ENCODE measurements around the gene KRT74. TPM values are rescaled to one million over a fixed set of nuclear protein-coding genes. Genes with fewer than 3 reads are reported as not detected.

The KRT74 gene
- total RNA-seq, 1 experiment from 2014 or later: not detected

DNA sequence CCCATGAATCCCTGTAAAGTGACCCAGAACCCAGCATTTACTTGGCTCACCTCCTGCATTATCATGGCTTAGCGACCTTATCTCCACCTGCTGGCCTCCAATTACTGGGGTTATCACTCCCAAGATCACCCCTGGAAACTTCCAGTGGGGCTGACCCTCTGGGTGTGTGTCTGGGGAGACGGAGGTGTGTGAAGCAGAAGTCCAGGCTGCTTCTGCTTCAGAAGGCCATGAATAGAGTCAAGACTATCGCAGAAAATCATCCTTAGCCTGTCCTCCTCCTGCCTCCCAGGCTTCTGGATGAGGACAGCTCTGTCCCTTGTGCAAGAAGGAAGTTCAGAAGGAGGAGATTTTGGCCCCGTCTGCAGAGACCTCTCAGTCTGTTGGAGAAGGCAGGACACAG, 28.0 kb upstream of the KRT74 start:
- BruUV-seq (replicated peaks): no TSS peak
- POLR2A ChIA-PET: no interaction called here
- no peak overlapping the region for H3K4me3 ChIP-seq (ENCODE audit: low read depth in 2 of 2, low read length in 2 of 2)
- TF ChIP-seq POLR2AphosphoS5 (IDR thresholded peaks at IDR 0.05; ENCODE audit: low read depth, low read length): no peak
- TF ChIP-seq, protein P1, sequence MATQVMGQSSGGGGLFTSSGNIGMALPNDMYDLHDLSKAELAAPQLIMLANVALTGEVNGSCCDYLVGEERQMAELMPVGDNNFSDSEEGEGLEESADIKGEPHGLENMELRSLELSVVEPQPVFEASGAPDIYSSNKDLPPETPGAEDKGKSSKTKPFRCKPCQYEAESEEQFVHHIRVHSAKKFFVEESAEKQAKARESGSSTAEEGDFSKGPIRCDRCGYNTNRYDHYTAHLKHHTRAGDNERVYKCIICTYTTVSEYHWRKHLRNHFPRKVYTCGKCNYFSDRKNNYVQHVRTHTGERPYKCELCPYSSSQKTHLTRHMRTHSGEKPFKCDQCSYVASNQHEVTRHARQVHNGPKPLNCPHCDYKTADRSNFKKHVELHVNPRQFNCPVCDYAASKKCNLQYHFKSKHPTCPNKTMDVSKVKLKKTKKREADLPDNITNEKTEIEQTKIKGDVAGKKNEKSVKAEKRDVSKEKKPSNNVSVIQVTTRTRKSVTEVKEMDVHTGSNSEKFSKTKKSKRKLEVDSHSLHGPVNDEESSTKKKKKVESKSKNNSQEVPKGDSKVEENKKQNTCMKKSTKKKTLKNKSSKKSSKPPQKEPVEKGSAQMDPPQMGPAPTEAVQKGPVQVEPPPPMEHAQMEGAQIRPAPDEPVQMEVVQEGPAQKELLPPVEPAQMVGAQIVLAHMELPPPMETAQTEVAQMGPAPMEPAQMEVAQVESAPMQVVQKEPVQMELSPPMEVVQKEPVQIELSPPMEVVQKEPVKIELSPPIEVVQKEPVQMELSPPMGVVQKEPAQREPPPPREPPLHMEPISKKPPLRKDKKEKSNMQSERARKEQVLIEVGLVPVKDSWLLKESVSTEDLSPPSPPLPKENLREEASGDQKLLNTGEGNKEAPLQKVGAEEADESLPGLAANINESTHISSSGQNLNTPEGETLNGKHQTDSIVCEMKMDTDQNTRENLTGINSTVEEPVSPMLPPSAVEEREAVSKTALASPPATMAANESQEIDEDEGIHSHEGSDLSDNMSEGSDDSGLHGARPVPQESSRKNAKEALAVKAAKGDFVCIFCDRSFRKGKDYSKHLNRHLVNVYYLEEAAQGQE (IDR thresholded peaks at IDR 0.05; ENCODE audit: insufficient read depth in 1 of 2, low read depth in 2 of 2, low read length in 1 of 2): no peak
- no peak for TF ChIP-seq SIN3A (IDR thresholded peaks at IDR 0.05; ENCODE audit: borderline replicate concordance, insufficient read depth, low read depth, low read length)
- TF ChIP-seq TCF7L2 (IDR thresholded peaks at IDR 0.05; ENCODE audit: low read depth, low read length): no peak
- TF ChIP-seq, protein P2, sequence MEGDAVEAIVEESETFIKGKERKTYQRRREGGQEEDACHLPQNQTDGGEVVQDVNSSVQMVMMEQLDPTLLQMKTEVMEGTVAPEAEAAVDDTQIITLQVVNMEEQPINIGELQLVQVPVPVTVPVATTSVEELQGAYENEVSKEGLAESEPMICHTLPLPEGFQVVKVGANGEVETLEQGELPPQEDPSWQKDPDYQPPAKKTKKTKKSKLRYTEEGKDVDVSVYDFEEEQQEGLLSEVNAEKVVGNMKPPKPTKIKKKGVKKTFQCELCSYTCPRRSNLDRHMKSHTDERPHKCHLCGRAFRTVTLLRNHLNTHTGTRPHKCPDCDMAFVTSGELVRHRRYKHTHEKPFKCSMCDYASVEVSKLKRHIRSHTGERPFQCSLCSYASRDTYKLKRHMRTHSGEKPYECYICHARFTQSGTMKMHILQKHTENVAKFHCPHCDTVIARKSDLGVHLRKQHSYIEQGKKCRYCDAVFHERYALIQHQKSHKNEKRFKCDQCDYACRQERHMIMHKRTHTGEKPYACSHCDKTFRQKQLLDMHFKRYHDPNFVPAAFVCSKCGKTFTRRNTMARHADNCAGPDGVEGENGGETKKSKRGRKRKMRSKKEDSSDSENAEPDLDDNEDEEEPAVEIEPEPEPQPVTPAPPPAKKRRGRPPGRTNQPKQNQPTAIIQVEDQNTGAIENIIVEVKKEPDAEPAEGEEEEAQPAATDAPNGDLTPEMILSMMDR (IDR thresholded peaks at IDR 0.05): no peak
- intact Hi-C loops (cut with micrococcal nuclease; ENCODE audit: unreplicated experiment) (no loop called here), in situ Hi-C loops (cut with HindIII; ENCODE audit: low pct_unique_long_range_greater_than_20kb, low sequenced_read_pairs) (no loop called here)
- no peaks in the 10 kb centered on the region for H3K36me3 ChIP-seq (ENCODE audit: control insufficient read depth, insufficient read depth, low read length)
- CTCF ChIA-PET: interaction anchor here (0.7 kb wide), 1 partner anchor 219 kb away, joined by 3 read pairs; no protein-coding TSS in a partner anchor
- peaks cover 12% of the 10 kb centered on the region for H3K27me3 ChIP-seq (ENCODE audit: control insufficient read depth, insufficient read depth, low read length)
- H3K4me1 ChIP-seq (ENCODE audit: control insufficient read depth, insufficient read depth, low read length): no peaks in the 10 kb centered on the region
- no peaks in the 10 kb centered on the region for H3K9me3 ChIP-seq (ENCODE audit: control insufficient read depth, insufficient read depth, low read depth, low read length)
- DNase-seq (ENCODE audit: low read depth, low spot score) (no peak), ATAC-seq (no peak)
- H3K27ac ChIP-seq (ENCODE audit: low read length): no peak overlapping the region

DNA sequence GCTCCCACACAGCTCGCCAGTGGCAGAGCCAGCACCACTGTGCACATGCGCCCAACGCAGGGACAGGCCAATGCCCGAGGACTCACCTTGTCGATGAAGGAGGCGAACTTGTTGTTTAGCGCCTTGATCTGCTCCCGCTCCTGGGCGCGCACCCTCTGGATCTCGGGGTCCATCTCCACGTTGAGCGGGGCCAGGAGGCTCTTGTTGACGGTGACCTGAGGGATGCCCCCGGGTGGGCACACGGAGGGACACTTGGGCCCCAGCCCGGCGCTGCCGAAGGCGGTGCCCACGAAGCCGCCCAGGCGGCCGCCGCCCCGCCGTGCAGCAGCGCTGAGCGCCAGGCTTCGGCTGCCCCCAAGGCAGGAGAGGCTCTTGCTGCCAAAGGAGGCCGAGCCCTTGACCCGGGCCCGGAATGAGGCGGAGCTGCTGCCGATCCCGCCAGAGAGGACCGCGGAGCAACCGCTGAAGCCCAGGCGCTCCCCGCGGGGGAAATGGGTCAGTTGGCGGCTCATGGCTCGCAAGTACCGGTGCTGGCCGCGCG, 27.4 kb upstream of the KRT74 start, which contains the start of gene KRT72:
Gene KRT72, minus strand, starts transcription at position 523 of the 541 bp plus-strand sequence. Its CDS starts 11 bp downstream, at position 512.
- CTCF ChIA-PET: no interaction called here
- in situ Hi-C loops (cut with HindIII; ENCODE audit: low pct_unique_long_range_greater_than_20kb, low sequenced_read_pairs) (no loop called here), intact Hi-C loops (cut with micrococcal nuclease; ENCODE audit: unreplicated experiment) (no loop called here)
- Histone ChIP-seq H3K4me3 (ENCODE audit: low read depth in 2 of 2, low read length in 2 of 2) (no peak within 1 kb of the TSS), H3K27me3 (ENCODE audit: control insufficient read depth, insufficient read depth, low read length) (peaks cover 12% of the 10 kb centered on the region), H3K27ac (ENCODE audit: low read length) (no peak within 1 kb of the TSS), H3K36me3 (ENCODE audit: control insufficient read depth, insufficient read depth, low read length) (no peaks in the 10 kb centered on the region), H3K9me3 (ENCODE audit: control insufficient read depth, insufficient read depth, low read depth, low read length) (no peaks in the 10 kb centered on the region), H3K4me1 (ENCODE audit: control insufficient read depth, insufficient read depth, low read length) (no peaks in the 10 kb centered on the region)
- TF ChIP-seq, protein P1 (IDR thresholded peaks at IDR 0.05; ENCODE audit: insufficient read depth in 1 of 2, low read depth in 2 of 2, low read length in 1 of 2): no peak
- TF ChIP-seq POLR2AphosphoS5 (IDR thresholded peaks at IDR 0.05; ENCODE audit: low read depth, low read length): no peak
- ATAC-seq (no peak), DNase-seq (ENCODE audit: low read depth, low spot score) (no peak)
- POLR2A ChIA-PET: no interaction called here
- BruUV-seq (replicated peaks): no TSS peak
